ENCODE results near the gene AOAH.

GRCh38 chr7:36478745-36479144 is 245.5 kb downstream of the AOAH start:
- TF ChIP-seq EZH2 (IDR thresholded peaks at IDR 0.05; ENCODE audit: insufficient read depth, poor library complexity, severe bottlenecking): no peak
- TF ChIP-seq EZH2phosphoT487 (IDR thresholded peaks at IDR 0.05; ENCODE audit: insufficient read depth, low read depth): no peak

Measured in GM23248 (cell line).